K562 (cell line): ENCODE measurements around the gene EWSR1. TPM values are rescaled to one million over a fixed set of nuclear protein-coding genes. Genes with fewer than 3 reads are reported as not detected.

Source experiments
- FOXM1 ChIP-seq, 2 experiments: fragments of 450-650 bp in 1 of 2; sonication (generic) in 1 of 2; formaldehyde crosslinking in 1 of 2; IDR thresholded peaks; 2 replicates each; pipeline versions ENCODE4 v1.6.1 to v1.9.0; 2017 to 2022; ENCODE audit warnings: low read depth in 2 of 2, mild to moderate bottlenecking in 2 of 2, missing genetic modification reagents in 1 of 2, moderate library complexity in 1 of 2
- GATA2 ChIP-seq: sonication (generic); formaldehyde crosslinking; IDR thresholded peaks from 2 replicates; pipeline ENCODE4 v1.4.0; 2020; ENCODE audit warnings: mild to moderate bottlenecking, missing genetic modification reagents
- KLF1 ChIP-seq: fragments of 450-650 bp; IDR thresholded peaks from 2 replicates; pipeline ENCODE4 v1.6.1; 2016; ENCODE audit warnings: missing genetic modification characterization, missing compliant biosample characterization
- LCOR ChIP-seq: sonication (generic); formaldehyde crosslinking; IDR thresholded peaks from 2 replicates; pipeline ENCODE4 v1.8.0; 2022; ENCODE audit warnings: mild to moderate bottlenecking, missing genetic modification reagents
- NFIC ChIP-seq: fragments of 450-650 bp; IDR thresholded peaks from 2 replicates; pipeline ENCODE4 v1.6.1; 2017; ENCODE audit warnings: mild to moderate bottlenecking, inconsistent platforms
- PATZ1 ChIP-seq: fragments of 250-450 bp; sonication (Bioruptor Pico); IDR thresholded peaks from 2 replicates; pipeline ENCODE4 v1.5.0; 2020; ENCODE audit warnings: mild to moderate bottlenecking, borderline replicate concordance
- POLR2AphosphoS2 ChIP-seq: IDR thresholded peaks from 2 replicates; pipeline ENCODE4 v1.6.1; 2012; ENCODE audit warnings: low read length, improper control_type of control experiment
- RNF2 ChIP-seq: sonication (generic); IDR thresholded peaks from 2 replicates; pipeline ENCODE4 v1.6.1; 2016
- SMARCA4 ChIP-seq: fragments of 450-650 bp; IDR thresholded peaks from 2 replicates; pipeline ENCODE4 v1.6.1; 2016
- SRSF1 ChIP-seq: fragments of 200-400 bp; formaldehyde crosslinking; IDR thresholded peaks from 2 replicates; pipeline ENCODE4 v1.6.1; 2017; ENCODE audit warnings: mild to moderate bottlenecking, low read depth, low read length, moderate library complexity
- TAL1 ChIP-seq: fragments of 450-650 bp; IDR thresholded peaks from 2 replicates; pipeline ENCODE4 v1.6.1; 2016; ENCODE audit warnings: mild to moderate bottlenecking
- TEAD4 ChIP-seq, 2 experiments: sonication (generic) in 1 of 2; formaldehyde crosslinking in 1 of 2; IDR thresholded peaks; 2 replicates each; pipeline versions ENCODE4 v1.6.1 to v1.8.0; 2012 to 2022; ENCODE audit warnings: borderline replicate concordance in 1 of 2, inconsistent platforms in 1 of 2, low read length in 1 of 2, mild to moderate bottlenecking in 1 of 2, missing genetic modification reagents in 1 of 2
- polyA plus RNA-seq, 8 experiments: library from polyadenylated mRNA; depleted of rRNA in 4 of 8; stranded (reverse) in 5 of 8; unstranded in 3 of 8; fragments of >200 nt; fragmentation: Nextera tagmentation in 2 of 8; fragmentation: Illumina TruSeq in 1 of 8; extraction: Ambion mirVana in 2 of 8; extraction: Trizol in 1 of 8; gene quantifications; 2 replicates each; pipeline versions ENCODE4 v1.2.1 to v1.2.3, GENCODE V29; 2011 to 2014; ENCODE audit warnings: inconsistent platforms in 1 of 8, missing spikeins in 1 of 8
- total RNA-seq, 7 experiments: library from RNA; depleted of rRNA in 6 of 7; stranded (reverse); fragments of >200 nt in 6 of 7; fragmentation: Illumina TruSeq in 2 of 7; extraction: Trizol in 2 of 7; gene quantifications; 2 replicates each; pipeline versions ENCODE4 v1.2.1 to v1.2.3, GENCODE V29; 2011 to 2021; ENCODE audit warnings: low replicate concordance in 1 of 7
- TF ChIP-seq, protein P1 (sequence below): sonication (generic); formaldehyde crosslinking; IDR thresholded peaks from 2 replicates; pipeline ENCODE4 v1.8.0; 2022; ENCODE audit warnings: mild to moderate bottlenecking, missing genetic modification reagents
- TF ChIP-seq, protein P2 (sequence below): IDR thresholded peaks from 2 replicates; pipeline ENCODE4 v1.6.1; 2011; ENCODE audit warnings: borderline replicate concordance, low read depth, mild to moderate bottlenecking, moderate library complexity, low read length; ENCODE audit not compliant: insufficient read depth, poor library complexity, severe bottlenecking
- TF ChIP-seq, protein P3 (sequence below): IDR thresholded peaks from 3 replicates; pipeline ENCODE4 v1.6.1; 2011; ENCODE audit warnings: borderline replicate concordance, mild to moderate bottlenecking; ENCODE audit not compliant: insufficient read length, insufficient read depth

EWSR1 gene
- total and polyA plus RNA-seq, 9 of the 15 experiments (the other 6 are each of a cell fraction or from before 2014, with no cell fraction given): 83.3 to 450 (median 239) TPM

GRCh38 chr22:29270475-29271271, 2.6 kb downstream of the EWSR1 start (continued):
- TF ChIP-seq, protein P1, sequence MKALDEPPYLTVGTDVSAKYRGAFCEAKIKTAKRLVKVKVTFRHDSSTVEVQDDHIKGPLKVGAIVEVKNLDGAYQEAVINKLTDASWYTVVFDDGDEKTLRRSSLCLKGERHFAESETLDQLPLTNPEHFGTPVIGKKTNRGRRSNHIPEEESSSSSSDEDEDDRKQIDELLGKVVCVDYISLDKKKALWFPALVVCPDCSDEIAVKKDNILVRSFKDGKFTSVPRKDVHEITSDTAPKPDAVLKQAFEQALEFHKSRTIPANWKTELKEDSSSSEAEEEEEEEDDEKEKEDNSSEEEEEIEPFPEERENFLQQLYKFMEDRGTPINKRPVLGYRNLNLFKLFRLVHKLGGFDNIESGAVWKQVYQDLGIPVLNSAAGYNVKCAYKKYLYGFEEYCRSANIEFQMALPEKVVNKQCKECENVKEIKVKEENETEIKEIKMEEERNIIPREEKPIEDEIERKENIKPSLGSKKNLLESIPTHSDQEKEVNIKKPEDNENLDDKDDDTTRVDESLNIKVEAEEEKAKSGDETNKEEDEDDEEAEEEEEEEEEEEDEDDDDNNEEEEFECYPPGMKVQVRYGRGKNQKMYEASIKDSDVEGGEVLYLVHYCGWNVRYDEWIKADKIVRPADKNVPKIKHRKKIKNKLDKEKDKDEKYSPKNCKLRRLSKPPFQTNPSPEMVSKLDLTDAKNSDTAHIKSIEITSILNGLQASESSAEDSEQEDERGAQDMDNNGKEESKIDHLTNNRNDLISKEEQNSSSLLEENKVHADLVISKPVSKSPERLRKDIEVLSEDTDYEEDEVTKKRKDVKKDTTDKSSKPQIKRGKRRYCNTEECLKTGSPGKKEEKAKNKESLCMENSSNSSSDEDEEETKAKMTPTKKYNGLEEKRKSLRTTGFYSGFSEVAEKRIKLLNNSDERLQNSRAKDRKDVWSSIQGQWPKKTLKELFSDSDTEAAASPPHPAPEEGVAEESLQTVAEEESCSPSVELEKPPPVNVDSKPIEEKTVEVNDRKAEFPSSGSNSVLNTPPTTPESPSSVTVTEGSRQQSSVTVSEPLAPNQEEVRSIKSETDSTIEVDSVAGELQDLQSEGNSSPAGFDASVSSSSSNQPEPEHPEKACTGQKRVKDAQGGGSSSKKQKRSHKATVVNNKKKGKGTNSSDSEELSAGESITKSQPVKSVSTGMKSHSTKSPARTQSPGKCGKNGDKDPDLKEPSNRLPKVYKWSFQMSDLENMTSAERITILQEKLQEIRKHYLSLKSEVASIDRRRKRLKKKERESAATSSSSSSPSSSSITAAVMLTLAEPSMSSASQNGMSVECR: no peak
- TF ChIP-seq SMARCA4 (0 out of 2 replicates have a peak, but pooled peaks have one; percentile 30), LCOR (CRISPR knock-in tag) (peak; percentile 61; the same call in 1 of the 2 replicates), POLR2AphosphoS2 (0 out of 2 replicates have a peak, but pooled peaks have one; percentile 37), RNF2 (peak; percentile 59; the same call in 1 of the 2 replicates), PATZ1 (CRISPR knock-in tag) (no peak), TAL1 (peak; percentile 62), KLF1 (tag) (no peak), GATA2 (CRISPR knock-in tag) (no peak), NFIC (peak; percentile 25; the same call in 1 of the 2 replicates), TEAD4 (IDR thresholded peaks at IDR 0.05; ENCODE audit: low read length) (peak; percentile 84), TEAD4 (CRISPR knock-in tag; IDR thresholded peaks at IDR 0.05; ENCODE audit: borderline replicate concordance) (no peak), SRSF1 (no peak), FOXM1 (IDR thresholded peaks at IDR 0.05; ENCODE audit: low read depth) (peak; percentile 15; the same call in 1 of the 2 replicates), FOXM1 (CRISPR knock-in tag; IDR thresholded peaks at IDR 0.05; ENCODE audit: low read depth) (no peak)
- TF ChIP-seq, protein P2, sequence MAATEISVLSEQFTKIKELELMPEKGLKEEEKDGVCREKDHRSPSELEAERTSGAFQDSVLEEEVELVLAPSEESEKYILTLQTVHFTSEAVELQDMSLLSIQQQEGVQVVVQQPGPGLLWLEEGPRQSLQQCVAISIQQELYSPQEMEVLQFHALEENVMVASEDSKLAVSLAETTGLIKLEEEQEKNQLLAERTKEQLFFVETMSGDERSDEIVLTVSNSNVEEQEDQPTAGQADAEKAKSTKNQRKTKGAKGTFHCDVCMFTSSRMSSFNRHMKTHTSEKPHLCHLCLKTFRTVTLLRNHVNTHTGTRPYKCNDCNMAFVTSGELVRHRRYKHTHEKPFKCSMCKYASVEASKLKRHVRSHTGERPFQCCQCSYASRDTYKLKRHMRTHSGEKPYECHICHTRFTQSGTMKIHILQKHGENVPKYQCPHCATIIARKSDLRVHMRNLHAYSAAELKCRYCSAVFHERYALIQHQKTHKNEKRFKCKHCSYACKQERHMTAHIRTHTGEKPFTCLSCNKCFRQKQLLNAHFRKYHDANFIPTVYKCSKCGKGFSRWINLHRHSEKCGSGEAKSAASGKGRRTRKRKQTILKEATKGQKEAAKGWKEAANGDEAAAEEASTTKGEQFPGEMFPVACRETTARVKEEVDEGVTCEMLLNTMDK: no peak
- TF ChIP-seq, protein P3, sequence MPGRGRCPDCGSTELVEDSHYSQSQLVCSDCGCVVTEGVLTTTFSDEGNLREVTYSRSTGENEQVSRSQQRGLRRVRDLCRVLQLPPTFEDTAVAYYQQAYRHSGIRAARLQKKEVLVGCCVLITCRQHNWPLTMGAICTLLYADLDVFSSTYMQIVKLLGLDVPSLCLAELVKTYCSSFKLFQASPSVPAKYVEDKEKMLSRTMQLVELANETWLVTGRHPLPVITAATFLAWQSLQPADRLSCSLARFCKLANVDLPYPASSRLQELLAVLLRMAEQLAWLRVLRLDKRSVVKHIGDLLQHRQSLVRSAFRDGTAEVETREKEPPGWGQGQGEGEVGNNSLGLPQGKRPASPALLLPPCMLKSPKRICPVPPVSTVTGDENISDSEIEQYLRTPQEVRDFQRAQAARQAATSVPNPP: no peak
